Hepatocyte (in vitro differentiated cells): Measurements from ENCODE around the gene VWA8. TPM values are rescaled to one million over a fixed set of nuclear protein-coding genes. Genes with fewer than 3 reads are reported as not detected.
A peak's percentile ranks its signal among the peaks of the same experiment; 100 is the strongest.

Experiments used
- DNase-seq: peaks from one replicate; pipeline ENCODE4 v3.0.0-alpha.2; 2016; ENCODE audit warnings: low spot score
- H2AFZ ChIP-seq: fragments of 200-600 bp; sonication (generic); 2 replicates; pipeline ENCODE4 v1.6.0; 2016; ENCODE audit warnings: antibody characterized with exemption, mild to moderate bottlenecking
- H3K27ac ChIP-seq: fragments of 200-600 bp; sonication (generic); 2 replicates; pipeline ENCODE4 v1.5.1; 2016; ENCODE audit warnings: mild to moderate bottlenecking
- H3K27me3 ChIP-seq: fragments of 200-600 bp; sonication (generic); 2 replicates; pipeline ENCODE4 v1.6.1; 2016
- H3K36me3 ChIP-seq: fragments of 200-600 bp; sonication (generic); replicated peaks from 2 replicates; pipeline ENCODE4 v1.5.1; 2016; ENCODE audit warnings: low read depth; ENCODE audit not compliant: insufficient read depth
- H3K4me1 ChIP-seq: fragments of 200-600 bp; sonication (generic); 2 replicates; pipeline ENCODE4 v1.5.1; 2016; ENCODE audit warnings: mild to moderate bottlenecking, moderate library complexity; ENCODE audit not compliant: insufficient read depth
- H3K4me2 ChIP-seq: fragments of 200-600 bp; sonication (generic); 2 replicates; pipeline ENCODE4 v1.6.0; 2016
- H3K4me3 ChIP-seq: fragments of 200-600 bp; sonication (generic); 2 replicates; pipeline ENCODE4 v1.5.1; 2016; ENCODE audit warnings: mild to moderate bottlenecking
- H3K79me2 ChIP-seq: fragments of 200-600 bp; sonication (generic); 2 replicates; pipeline ENCODE4 v1.6.0; 2017; ENCODE audit warnings: mild to moderate bottlenecking
- H3K9me2 ChIP-seq: fragments of 200-600 bp; sonication (generic); replicated peaks from 2 replicates; pipeline ENCODE4 v1.6.0; 2017; ENCODE audit warnings: mild to moderate bottlenecking; ENCODE audit not compliant: insufficient read depth
- H3K9me3 ChIP-seq: fragments of 200-600 bp; sonication (generic); 2 replicates; pipeline ENCODE4 v1.5.1; 2016; ENCODE audit warnings: low read depth, mild to moderate bottlenecking
- H4K20me1 ChIP-seq: fragments of 200-600 bp; sonication (generic); 2 replicates; pipeline ENCODE4 v1.6.0; 2016; ENCODE audit warnings: mild to moderate bottlenecking; ENCODE audit not compliant: insufficient read depth, poor library complexity, severe bottlenecking
- CTCF ChIP-seq: fragments of 200-600 bp; sonication (generic); IDR thresholded peaks from 2 replicates; pipeline ENCODE4 v1.5.1; 2016; ENCODE audit warnings: antibody characterized with exemption, mild to moderate bottlenecking; ENCODE audit not compliant: poor library complexity
- EZH2 ChIP-seq: fragments of 200-600 bp; sonication (generic); IDR thresholded peaks from 2 replicates; pipeline ENCODE4 v1.6.1; 2016; ENCODE audit warnings: antibody characterized with exemption, mild to moderate bottlenecking, borderline replicate concordance
- EZH2phosphoT487 ChIP-seq: fragments of 200-600 bp; sonication (generic); IDR thresholded peaks from one replicate; pipeline ENCODE4 v1.6.1; 2018; ENCODE audit warnings: antibody characterized with exemption, mild to moderate bottlenecking, low read depth, moderate library complexity; ENCODE audit not compliant: unreplicated experiment, severe bottlenecking
- WGBS: methylation state at CpG from one replicate; pipeline ENCODE4 v1.1.6; 2016; ENCODE audit warnings: low lambda C conversion rate; ENCODE audit errors: missing lambda C conversion rate; 5-methylcytosine and 5-hydroxymethylcytosine counted together
- polyA plus RNA-seq: library from polyadenylated mRNA; unstranded; fragments of >200 nt; fragmentation: Nextera tagmentation; extraction: Ambion mirVana; gene quantifications from 2 replicates; pipeline ENCODE4 v1.2.1, GENCODE V29; 2016
- total RNA-seq: library from RNA; depleted of rRNA; stranded (reverse); fragments of >200 nt; gene quantifications from 2 replicates; pipeline ENCODE4 v1.2.3, GENCODE V29; 2014

VWA8 gene
- total and polyA plus RNA-seq, 2 experiments from 2014 or later = 4.9 to 19.5 TPM

GRCh38 chr13:41848435-41849255 lies 112.3 kb downstream of the VWA8 start:
- DNase-seq = no peak
- no peaks in the 10 kb centered on the region for H3K27me3 ChIP-seq
- no peaks in the 10 kb centered on the region for H3K9me3 ChIP-seq
- no peak overlapping the region for H2AFZ ChIP-seq
- no peak overlapping the region for H3K4me3 ChIP-seq
- no peaks in the 10 kb centered on the region for H3K4me1 ChIP-seq
- no peaks in the 10 kb centered on the region for H3K36me3 ChIP-seq
- H3K9me2 ChIP-seq = no peaks in the 10 kb centered on the region
- TF ChIP-seq CTCF = no peak
- TF ChIP-seq EZH2phosphoT487 = no peak
- TF ChIP-seq EZH2 = no peak
- H3K27ac ChIP-seq = no peak overlapping the region
- H4K20me1 ChIP-seq = no peaks in the 10 kb centered on the region
- no peaks in the 10 kb centered on the region for H3K79me2 ChIP-seq
- no peak overlapping the region for H3K4me2 ChIP-seq
- 88% methylated on average over 2 of the region's 2 CpGs for WGBS

- Histone ChIP-seq H3K79me2 (no peaks in the 10 kb centered on the region), H2AFZ (no peak overlapping the region), H3K36me3 (no peaks in the 10 kb centered on the region), H3K4me1 (peaks cover 7% of the 10 kb centered on the region), H3K4me3 (no peak overlapping the region), H3K27me3 (no peaks in the 10 kb centered on the region), H3K9me2 (no peaks in the 10 kb centered on the region), H3K4me2 (no peak overlapping the region), H4K20me1 (no peaks in the 10 kb centered on the region), H3K9me3 (no peaks in the 10 kb centered on the region), H3K27ac (no peak overlapping the region)
- 89% methylated on average over 3 of the region's 3 CpGs for WGBS
- TF ChIP-seq CTCF (no peak), EZH2phosphoT487 (no peak), EZH2 (no peak)
- DNase-seq = no peak
These were observed 113.7 kb downstream of the VWA8 start for GRCh38 chr13:41847216-41847615.

- TF ChIP-seq EZH2phosphoT487 (no peak), EZH2 (no peak), CTCF (no peak)
- Histone ChIP-seq H3K79me2 (no peaks in the 10 kb centered on the region), H3K4me1 (peaks cover 8% of the 10 kb centered on the region), H2AFZ (no peak overlapping the region), H3K27me3 (no peaks in the 10 kb centered on the region), H3K4me3 (no peak overlapping the region), H3K4me2 (no peak overlapping the region), H4K20me1 (no peaks in the 10 kb centered on the region), H3K36me3 (no peaks in the 10 kb centered on the region), H3K27ac (no peak overlapping the region), H3K9me2 (no peaks in the 10 kb centered on the region), H3K9me3 (no peaks in the 10 kb centered on the region)
- DNase-seq = peak; percentile 31
- WGBS = 38% methylated on average over 2 of the region's 2 CpGs
These were observed 118.8 kb downstream of the VWA8 start for GRCh38 chr13:41842036-41842620.
